Pancreas (tissue), 10 donors: ENCODE data around the gene CSRP1. TPM values are rescaled to one million over a fixed set of nuclear protein-coding genes. Genes with fewer than 3 reads are reported as not detected.

Source experiments
- ATAC-seq, 4 donors: fragments of 200-7000 bp; cut with Tn5 transposase; one replicate each; pipeline versions ENCODE4 v1.8.0 to v1.9.1; 2020; ENCODE audit warnings: mild to moderate bottlenecking in 4 of 4, moderate library complexity in 4 of 4
- DNase-seq, 6 donors: peaks; one replicate each; pipeline ENCODE4 v3.0.0-alpha.2; 2020
- FAIRE-seq: peaks from 2 replicates; lab custom pipeline; 2012; peaks lifted over from hg19 to GRCh38; lab: Jason Lieb, UNC
- H3K27ac ChIP-seq, 4 donors: fragments of 200-600 bp; sonication (generic); 1 replicate in 3 of 4; 2 replicates in 1 of 4; pipeline versions ENCODE4 v1.5.0 to v1.8.0; 2020
- H3K27me3 ChIP-seq, 4 donors: fragments of 200-600 bp; one replicate each; pipeline ENCODE4 v1.8.0; 2021
- H3K36me3 ChIP-seq, 3 donors: fragments of 200-600 bp; sonication (generic) in 1 of 3; one replicate each; pipeline versions ENCODE4 v1.5.0 to v1.8.0; 2020 to 2021
- H3K4me1 ChIP-seq, 3 donors: fragments of 200-600 bp; one replicate each; pipeline ENCODE4 v1.8.0; 2021
- H3K4me3 ChIP-seq, 4 donors: fragments of 200-600 bp; sonication (generic) in 2 of 4; one replicate each; pipeline versions ENCODE4 v1.5.0 to v1.8.0; 2020 to 2021
- H3K9me3 ChIP-seq, 4 donors: fragments of 200-600 bp; one replicate each; pipeline ENCODE4 v1.8.0; 2021
- CTCF ChIP-seq, 4 donors: fragments of 200-600 bp; sonication (generic) in 3 of 4; IDR thresholded peaks; one replicate each; pipeline versions ENCODE4 v1.5.0 to v1.8.0; 2021; ENCODE audit warnings: antibody characterized with exemption in 4 of 4
- WGBS, 2 donors: extraction: QIAGEN DNeasy Blood & Tissue Kit; methylation state at CpG; one replicate each; pipeline ENCODE4 v1.1.7; 2013; 5-methylcytosine and 5-hydroxymethylcytosine counted together
- intact Hi-C, 3 donors: fragments of 100-400 bp; cut with DNase I; formaldehyde crosslinking; loops; one replicate each; pipeline versions ENCODE4 v1.11.1 to v1.14.2; 2022
- polyA plus RNA-seq, 2 donors: library from polyadenylated mRNA; stranded (reverse); fragments of 200-250 nt; gene quantifications; one replicate each; pipeline ENCODE4 v1.2.3, GENCODE V29; 2013
- total RNA-seq, 6 donors: library from RNA; stranded (reverse); fragmentation: NEBNext Ultra II Directional in 4 of 6; extraction: Animal tissue kit (Norgen Biotek cat#: 25700) in 4 of 6; gene quantifications; one replicate each; pipeline versions ENCODE4 v1.2.1 to v1.2.4, GENCODE V29; 2021 to 2023
- donor health status: healthy with polysubstance abuse.
- donor health status: DM: no; HTN: no; CAD: no; lungs with moderate emphysema.
- donor health status: DM: no; HTN: no; CAD: no.
- donor health status: control.
- donor health status: control.
- donor health status: Bipolar disorder and iron deficiency.
- donor health status: DM: yes; HTN: yes; CAD: no.
- donor health status: DM: no; HTN: no; CAD: no.
- donor health status: DM: no; HTN: no; CAD: no.
- donor health status: DM: yes; HTN: yes; CAD: no.

CSRP1 gene
- total and polyA plus RNA-seq, 8 donors = 49.6 to 103 (median 72.0) TPM

- no peak for ATAC-seq
- no peak overlapping the region for H3K4me3 ChIP-seq
- no peaks in the 10 kb centered on the region for H3K9me3 ChIP-seq
- no peak for TF ChIP-seq CTCF (IDR thresholded peaks at IDR 0.05)
- H3K4me1 ChIP-seq = peaks cover 0 to 4% (median 0%) of the 10 kb centered on the region in 3 donors
- WGBS, 2 donors = 62 to 77% methylated on average over 4 of the region's 4 CpGs
- H3K27ac ChIP-seq = peak overlapping the region in 1 of 4 donors; percentile 23
- DNase-seq = no peak
- intact Hi-C loops = no loop called here
- H3K27me3 ChIP-seq = no peaks in the 10 kb centered on the region
- no peaks in the 10 kb centered on the region for H3K36me3 ChIP-seq
- no peak for FAIRE-seq
These were observed 49.4 kb downstream of the CSRP1 start for GRCh38 chr1:201457508-201457960.

- Histone ChIP-seq H3K27me3 (no peaks in the 10 kb centered on the region), H3K4me3 (no peak overlapping the region), H3K9me3 (no peaks in the 10 kb centered on the region), H3K27ac (peak overlapping the region in 1 of 4 donors; percentile 33), H3K36me3 (no peaks in the 10 kb centered on the region), H3K4me1 (peaks cover 0 to 4% (median 0%) of the 10 kb centered on the region in 3 donors)
- ATAC-seq (peak in 3 of 4 donors; percentile 31 to 41 (median 36)), DNase-seq (no peak), FAIRE-seq (no peak)
- intact Hi-C loops = no loop called here
- no peak for TF ChIP-seq CTCF (IDR thresholded peaks at IDR 0.05)
- whole genome bisulfite sequencing, 2 donors = 70 to 79% methylated on average over 11 of the region's 11 CpGs
These were observed 50.2 kb downstream of the CSRP1 start for GRCh38 chr1:201456499-201457309.

- no peaks in the 10 kb centered on the region for H3K36me3 ChIP-seq
- no peak for DNase-seq
- H3K27ac ChIP-seq = no peak overlapping the region
- intact Hi-C loops = no loop called here
- WGBS, 2 donors = 50 to 68% methylated on average over 6 of the region's 6 CpGs
- H3K4me3 ChIP-seq = no peak overlapping the region
- H3K9me3 ChIP-seq = no peaks in the 10 kb centered on the region
- no peaks in the 10 kb centered on the region for H3K27me3 ChIP-seq
- TF ChIP-seq CTCF (IDR thresholded peaks at IDR 0.05) = no peak
- ATAC-seq = no peak
- no peaks in the 10 kb centered on the region for H3K4me1 ChIP-seq
- no peak for FAIRE-seq
These were observed 51.8 kb downstream of the CSRP1 start for GRCh38 chr1:201455098-201455497.

GRCh38 chr1:201454608-201455007 lies 52.3 kb downstream of the CSRP1 start:
- Histone ChIP-seq H3K9me3 (no peaks in the 10 kb centered on the region), H3K27me3 (no peaks in the 10 kb centered on the region), H3K4me1 (no peaks in the 10 kb centered on the region), H3K27ac (no peak overlapping the region), H3K4me3 (no peak overlapping the region), H3K36me3 (no peaks in the 10 kb centered on the region)
- TF ChIP-seq CTCF (IDR thresholded peaks at IDR 0.05) = no peak
- 66 to 76% methylated on average over 4 of the region's 4 CpGs for WGBS, 2 donors
- FAIRE-seq (no peak), DNase-seq (no peak), ATAC-seq (no peak)
- intact Hi-C loops = no loop called here

- no peak overlapping the region for H3K4me3 ChIP-seq
- intact Hi-C loops = no loop called here
- 48 to 54% methylated on average over 4 of the region's 4 CpGs for WGBS, 2 donors
- FAIRE-seq (no peak), ATAC-seq (no peak), DNase-seq (no peak)
- H3K9me3 ChIP-seq = no peaks in the 10 kb centered on the region
- H3K4me1 ChIP-seq = no peaks in the 10 kb centered on the region
- no peak overlapping the region for H3K27ac ChIP-seq
- no peaks in the 10 kb centered on the region for H3K27me3 ChIP-seq
- no peaks in the 10 kb centered on the region for H3K36me3 ChIP-seq
- TF ChIP-seq CTCF (IDR thresholded peaks at IDR 0.05) = no peak
These were observed 54.1 kb downstream of the CSRP1 start for GRCh38 chr1:201452866-201453265.
